Stimulated activated naive B cell treated with anti-CD40 and anti-IgM and Interleukin-4, amounts not matched to agents 10 μg/mL and 1 μg/mL and 100 μg/mL, for 72 hours (primary cell): ENCODE data around the gene MTX1.
"Not testable (repeated sequence)": the region's sequence is repeated elsewhere in the genome, so short reads cannot be mapped to it uniquely, and the experiment has no call there.

Experiments used
- ATAC-seq, 2 donors: fragments of 150-1000 bp; cut with Tn5 transposase; replicated peaks; 2 replicates each; pipeline ENCODE4 v1.10.0; 2021; ENCODE audit warnings: moderate library complexity in 1 of 2
- DNase-seq: peaks from one replicate; pipeline ENCODE4 v3.0.0; 2021
- H3K27ac Mint-ChIP-seq: one replicate; pipeline ENCODE4 v1.8.0; 2022; ENCODE audit warnings: mild to moderate bottlenecking, mixed read lengths
- H3K27me3 Mint-ChIP-seq, 2 donors: one replicate each; pipeline ENCODE4 v1.8.0; 2022; ENCODE audit warnings: mixed read lengths in 2 of 2
- H3K36me3 Mint-ChIP-seq, 2 donors: one replicate each; pipeline ENCODE4 v1.8.0; 2022; ENCODE audit warnings: mixed read lengths in 2 of 2, mild to moderate bottlenecking in 1 of 2
- H3K4me1 Mint-ChIP-seq, 2 donors: one replicate each; pipeline ENCODE4 v1.8.0; 2022; ENCODE audit warnings: mixed read lengths in 2 of 2, mild to moderate bottlenecking in 1 of 2
- H3K4me3 Mint-ChIP-seq, 2 donors: one replicate each; pipeline ENCODE4 v1.8.0; 2022; ENCODE audit warnings: mild to moderate bottlenecking in 2 of 2, mixed read lengths in 2 of 2, moderate library complexity in 1 of 2
- H3K9me3 Mint-ChIP-seq, 2 donors: one replicate each; pipeline ENCODE4 v1.8.0; 2022; ENCODE audit warnings: mixed read lengths in 2 of 2, mild to moderate bottlenecking in 1 of 2

The MTX1 gene

DNA sequence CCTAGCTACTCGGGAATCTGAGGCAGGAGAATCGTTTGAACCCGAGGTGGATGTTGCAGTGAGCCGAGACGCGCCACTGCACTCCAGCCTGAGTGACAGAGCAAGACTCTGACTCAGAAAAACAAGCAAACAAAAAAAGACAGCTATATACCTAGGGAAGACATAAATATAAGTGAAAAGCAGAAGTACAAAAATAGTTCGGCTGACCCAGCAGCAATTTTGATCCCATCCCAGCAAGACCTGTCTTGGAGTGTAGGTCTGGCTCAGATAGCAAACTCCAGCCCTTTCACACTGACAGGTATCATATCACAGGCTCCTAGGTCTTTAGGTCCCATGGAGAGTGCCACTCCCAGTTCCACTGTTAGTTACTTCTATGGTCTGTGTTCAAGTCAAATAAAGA lies 14.6 kb downstream of the MTX1 start:
- H3K36me3 Mint-ChIP-seq: peaks cover 0 to 3% of the 10 kb centered on the region in 2 donors
- no peak for DNase-seq
- no peaks in the 10 kb centered on the region for H3K9me3 Mint-ChIP-seq
- peak overlapping the region in 1 of 2 donors; percentile 19 for H3K4me3 Mint-ChIP-seq
- ATAC-seq: no peak
- H3K27me3 Mint-ChIP-seq: no peaks in the 10 kb centered on the region
- H3K27ac Mint-ChIP-seq: peak overlapping the region; percentile 37
- H3K4me1 Mint-ChIP-seq: peaks cover 34 to 50% of the 10 kb centered on the region in 2 donors

DNA sequence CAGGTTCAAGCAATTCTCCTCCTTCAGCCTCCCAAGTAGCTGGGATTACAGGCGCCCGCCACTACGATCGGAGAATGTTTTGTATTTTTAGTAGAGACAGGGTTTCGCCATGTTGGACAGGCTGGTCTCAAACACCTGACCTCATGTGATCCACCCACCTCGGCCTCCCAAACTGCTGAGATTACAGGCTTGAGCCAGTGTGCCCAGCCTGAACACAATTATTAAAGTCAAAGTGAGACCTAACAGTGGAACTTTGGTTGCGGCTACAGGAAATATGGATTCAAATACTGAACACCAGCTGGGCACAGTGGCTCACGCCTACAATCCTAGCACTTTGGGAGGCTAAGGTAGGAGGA lies 16.9 kb downstream of the MTX1 start:
- not testable (repeated sequence) for H3K9me3 Mint-ChIP-seq, H3K36me3 Mint-ChIP-seq, H3K27me3 Mint-ChIP-seq, ATAC-seq, DNase-seq
- Mint-ChIP-seq H3K4me1 (peaks cover 31 to 41% of the 10 kb centered on the region in 2 donors), H3K4me3 (peak overlapping the region in 1 of 2 donors; percentile 28), H3K27ac (peak overlapping the region; percentile 47)

DNA sequence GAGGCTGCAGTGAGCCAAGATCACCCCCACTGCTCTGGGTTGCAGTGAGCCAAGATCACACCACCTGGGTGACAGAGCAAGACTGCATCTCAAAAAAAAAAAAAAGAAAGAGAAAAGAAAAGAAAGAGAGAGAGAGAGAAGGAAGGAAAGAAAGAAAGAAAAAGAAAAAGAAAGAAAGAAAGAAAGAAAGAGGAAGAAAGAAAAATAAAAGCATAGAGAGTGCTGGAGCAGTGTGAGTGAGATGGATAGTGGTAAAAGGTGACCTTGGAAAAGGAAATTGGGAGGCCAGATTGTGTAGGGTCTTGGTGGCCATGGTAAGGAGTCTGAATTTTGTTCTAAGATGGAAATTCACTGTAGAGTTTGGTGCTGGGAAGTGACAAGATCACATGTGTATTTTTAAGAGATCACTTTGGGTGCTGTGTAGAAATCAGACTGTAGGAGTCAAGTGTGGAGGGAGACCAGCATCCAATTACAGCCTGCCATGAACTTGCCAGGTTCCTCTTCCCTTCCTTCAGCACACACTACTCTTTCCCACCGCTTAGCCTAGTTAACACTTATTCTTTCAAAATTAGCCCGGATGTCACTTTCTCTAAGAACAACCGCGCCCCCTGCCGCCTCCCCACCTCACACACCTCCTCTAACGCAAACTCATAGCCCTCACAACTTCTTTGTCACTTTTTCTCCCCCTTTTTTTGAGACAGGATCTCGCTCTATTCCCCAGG lies 17.9 kb downstream of the MTX1 start:
- peak overlapping the region; percentile 84 to 89 for H3K4me3 Mint-ChIP-seq
- DNase-seq: peak; percentile 56
- no peaks in the 10 kb centered on the region for H3K9me3 Mint-ChIP-seq
- peak; percentile 46 to 50 for ATAC-seq
- H3K27ac Mint-ChIP-seq: peak overlapping the region; percentile 95
- H3K4me1 Mint-ChIP-seq: peaks cover 31 to 41% of the 10 kb centered on the region in 2 donors
- no peaks in the 10 kb centered on the region for H3K27me3 Mint-ChIP-seq
- H3K36me3 Mint-ChIP-seq: peaks cover 0 to 3% of the 10 kb centered on the region in 2 donors

DNA sequence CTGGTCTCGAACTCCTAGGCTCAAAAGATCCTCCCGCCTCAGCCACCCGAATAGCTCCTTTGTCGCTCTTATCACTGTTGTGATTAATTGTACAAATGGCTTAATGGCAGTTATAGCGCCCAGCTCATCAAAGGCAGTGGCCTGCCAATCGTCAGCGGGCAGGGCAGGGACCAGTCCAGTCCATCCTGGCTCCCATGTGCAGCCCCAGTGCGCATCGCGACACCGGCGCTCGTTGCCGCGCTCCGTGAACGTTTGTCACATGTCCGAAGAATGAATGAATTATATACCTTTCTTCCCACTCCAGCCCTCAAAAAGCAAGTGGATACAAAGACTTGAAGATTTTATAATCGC lies 18.4 kb downstream of the MTX1 start:
- Mint-ChIP-seq H3K4me1 (peaks cover 31 to 41% of the 10 kb centered on the region in 2 donors), H3K4me3 (peak overlapping the region; percentile 84 to 89), H3K36me3 (peaks cover 0 to 3% of the 10 kb centered on the region in 2 donors), H3K27me3 (no peaks in the 10 kb centered on the region), H3K27ac (peak overlapping the region; percentile 95), H3K9me3 (no peaks in the 10 kb centered on the region)
- ATAC-seq (peak; percentile 50 to 57), DNase-seq (no peak)

DNA sequence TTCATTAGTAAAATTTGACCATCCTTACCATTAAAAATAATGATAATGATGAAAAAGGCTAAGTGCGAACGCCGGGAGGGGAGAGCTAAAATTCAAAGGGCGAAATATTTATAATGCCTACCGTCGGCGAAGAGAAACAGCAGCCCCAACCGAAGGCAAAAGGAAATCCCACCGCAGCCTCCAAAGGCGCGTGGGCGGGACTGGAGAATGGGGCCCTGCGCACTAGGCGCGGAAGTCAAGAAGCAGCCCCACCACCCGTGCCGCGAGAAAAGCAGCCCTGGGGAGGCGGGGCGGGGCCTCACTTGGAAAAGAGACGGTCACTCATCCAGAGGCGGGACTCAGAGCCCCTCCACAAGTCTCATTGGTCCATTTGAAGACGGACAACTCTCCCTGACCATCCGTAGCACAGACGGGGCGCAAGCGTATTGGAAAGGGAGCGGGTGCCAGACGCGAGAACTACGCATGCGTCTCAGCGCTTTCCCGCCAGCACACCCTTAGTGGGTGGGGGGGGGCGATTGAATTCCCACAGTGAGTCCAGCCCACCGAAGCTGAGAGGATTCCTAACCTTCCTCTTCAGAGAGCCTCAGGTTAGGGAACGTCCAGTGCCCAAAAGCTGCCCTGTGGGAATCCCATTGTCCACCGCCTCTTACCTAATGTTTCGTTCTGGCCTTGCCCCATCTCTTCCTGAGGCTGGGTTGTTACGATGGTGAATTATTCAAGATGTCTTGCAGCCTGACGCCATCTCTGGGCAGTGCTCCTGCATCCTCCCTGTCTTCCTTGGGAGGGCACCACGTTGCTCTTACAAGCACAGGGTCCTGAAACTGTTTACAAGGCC lies 19.0 kb downstream of the MTX1 start:
- H3K27ac Mint-ChIP-seq: peak overlapping the region; percentile 95
- peaks cover 29 to 41% of the 10 kb centered on the region in 2 donors for H3K4me1 Mint-ChIP-seq

DNA sequence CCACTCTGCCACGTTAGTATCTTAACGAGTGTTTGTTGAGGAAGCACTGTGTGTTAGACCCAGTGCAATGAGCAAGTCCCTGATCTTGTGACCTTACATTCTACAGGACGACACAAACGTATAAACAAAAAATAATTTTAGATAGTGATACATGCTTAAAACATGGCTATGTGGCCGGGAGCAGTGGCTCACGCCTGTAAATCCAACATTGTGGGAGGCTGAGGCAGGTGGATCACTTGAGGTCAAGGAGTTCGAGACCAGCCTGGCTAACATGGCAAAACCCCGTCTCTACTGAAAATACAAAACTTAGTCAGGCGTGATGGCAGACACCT lies 19.6 kb downstream of the MTX1 start:
- peak overlapping the region; percentile 84 to 89 for H3K4me3 Mint-ChIP-seq
- DNase-seq (no peak), ATAC-seq (no peak)
- H3K27me3 Mint-ChIP-seq: no peaks in the 10 kb centered on the region
- H3K36me3 Mint-ChIP-seq: peaks cover 0 to 3% of the 10 kb centered on the region in 2 donors
- peak overlapping the region; percentile 95 for H3K27ac Mint-ChIP-seq
- no peaks in the 10 kb centered on the region for H3K9me3 Mint-ChIP-seq
- H3K4me1 Mint-ChIP-seq: peaks cover 26 to 37% of the 10 kb centered on the region in 2 donors

More for the DNA sequence above, 19.0 kb downstream of the MTX1 start:
- Mint-ChIP-seq H3K9me3 (no peaks in the 10 kb centered on the region), H3K36me3 (peaks cover 0 to 3% of the 10 kb centered on the region in 2 donors), H3K27me3 (no peaks in the 10 kb centered on the region), H3K4me3 (peak overlapping the region; percentile 84 to 89)
- DNase-seq (peak; percentile 96), ATAC-seq (peak; percentile 91 to 95)

DNA sequence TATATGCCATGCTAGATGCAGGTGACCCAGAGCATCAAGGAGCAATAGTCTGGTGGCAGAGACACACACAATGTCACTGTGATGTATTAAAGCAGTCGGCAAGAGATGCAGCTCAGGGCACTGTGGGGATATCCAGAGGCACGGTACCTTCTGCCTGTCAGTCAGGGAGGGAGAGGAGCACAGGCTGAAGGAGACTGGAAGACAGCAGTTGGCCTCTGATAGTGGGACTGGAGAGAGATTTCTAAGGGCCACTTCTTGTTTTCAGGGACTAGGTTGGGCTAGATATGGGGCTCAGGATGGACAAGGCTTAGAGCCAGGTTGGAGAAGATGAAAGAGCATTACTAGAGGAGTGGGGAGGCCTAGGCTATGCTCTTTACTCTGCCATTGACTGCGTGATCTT lies 22.8 kb downstream of the MTX1 start:
- not testable (repeated sequence) for H3K4me1 Mint-ChIP-seq, H3K27ac Mint-ChIP-seq, H3K9me3 Mint-ChIP-seq, H3K4me3 Mint-ChIP-seq, DNase-seq, ATAC-seq, H3K27me3 Mint-ChIP-seq
- H3K36me3 Mint-ChIP-seq: peaks cover 9 to 12% of the 10 kb centered on the region in 2 donors

DNA sequence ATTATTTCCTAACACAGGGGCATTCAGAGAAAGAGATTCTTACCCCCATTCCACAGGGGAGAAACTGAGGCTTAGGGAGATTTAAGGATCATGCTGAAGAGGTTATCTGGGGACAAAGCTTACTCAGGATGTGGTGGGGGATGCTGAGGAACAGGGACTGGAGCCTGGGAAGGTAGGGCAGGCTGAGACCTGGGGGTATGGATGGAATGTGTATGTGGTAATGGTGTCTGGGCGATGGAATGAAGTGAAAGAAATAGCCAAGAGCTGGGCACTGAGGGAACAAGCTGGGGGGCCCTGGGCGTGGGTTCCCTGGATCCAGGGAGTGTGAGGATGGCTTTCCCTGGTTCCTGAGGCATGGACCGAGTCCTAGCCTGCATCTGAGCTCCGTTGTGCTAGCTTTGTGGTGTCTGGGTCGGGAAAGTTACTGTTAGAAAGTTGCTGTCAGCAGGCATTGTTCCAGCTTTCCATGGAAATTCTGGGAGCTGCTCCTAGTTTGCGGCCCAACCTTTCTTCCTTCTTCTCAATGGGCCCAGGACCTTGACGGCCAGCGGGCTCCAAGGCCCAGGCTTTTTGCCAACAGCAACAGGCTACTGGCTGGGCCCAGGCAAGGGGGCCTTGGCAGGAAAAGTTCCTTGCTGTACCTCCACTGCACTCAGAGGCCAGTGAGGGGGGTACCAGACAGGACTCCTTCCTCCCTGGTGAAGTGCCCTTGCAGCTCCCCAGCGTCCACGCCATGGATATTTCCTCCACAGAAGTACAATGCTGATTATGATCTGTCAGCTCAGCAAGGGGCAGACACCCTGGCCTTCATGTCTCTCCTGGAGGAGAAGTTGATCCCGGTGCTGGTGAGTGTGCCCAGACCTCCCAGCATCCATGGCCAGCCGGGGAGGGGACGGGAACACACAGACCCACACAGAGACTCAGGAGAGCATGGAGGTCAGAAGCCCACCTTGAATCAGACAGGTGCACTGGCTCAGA lies 23.8 kb downstream of the MTX1 start:
- ATAC-seq, H3K4me1 Mint-ChIP-seq, DNase-seq, H3K27me3 Mint-ChIP-seq, H3K4me3 Mint-ChIP-seq, H3K9me3 Mint-ChIP-seq: not testable (repeated sequence)
- Mint-ChIP-seq H3K36me3 (peaks cover 10 to 18% of the 10 kb centered on the region in 2 donors), H3K27ac (peak overlapping the region; percentile 37)

DNA sequence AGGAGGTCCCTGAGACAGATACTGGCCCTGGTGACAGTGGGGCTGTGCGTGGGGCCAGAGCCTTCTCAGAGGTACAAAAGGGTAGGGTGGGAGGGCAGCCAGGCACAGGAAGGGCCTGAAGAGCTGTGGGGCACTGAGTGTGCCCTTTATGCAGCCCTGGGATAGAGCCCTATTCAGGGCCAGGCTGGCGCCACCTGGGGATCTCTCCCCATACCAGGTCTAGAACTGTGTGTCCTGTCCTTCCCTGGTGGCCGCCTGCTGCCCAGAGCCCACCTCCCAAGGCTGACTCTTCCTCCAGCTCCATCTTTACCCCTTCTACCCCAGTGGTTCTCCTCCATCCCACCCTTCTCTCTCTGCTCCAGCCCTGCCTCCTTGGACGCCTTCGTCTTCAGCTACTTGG lies 25.0 kb downstream of the MTX1 start:
- H3K4me1 Mint-ChIP-seq, H3K27ac Mint-ChIP-seq, H3K9me3 Mint-ChIP-seq, H3K27me3 Mint-ChIP-seq, H3K4me3 Mint-ChIP-seq, DNase-seq, ATAC-seq: not testable (repeated sequence)
- peaks cover 14 to 26% of the 10 kb centered on the region in 2 donors for H3K36me3 Mint-ChIP-seq

DNA sequence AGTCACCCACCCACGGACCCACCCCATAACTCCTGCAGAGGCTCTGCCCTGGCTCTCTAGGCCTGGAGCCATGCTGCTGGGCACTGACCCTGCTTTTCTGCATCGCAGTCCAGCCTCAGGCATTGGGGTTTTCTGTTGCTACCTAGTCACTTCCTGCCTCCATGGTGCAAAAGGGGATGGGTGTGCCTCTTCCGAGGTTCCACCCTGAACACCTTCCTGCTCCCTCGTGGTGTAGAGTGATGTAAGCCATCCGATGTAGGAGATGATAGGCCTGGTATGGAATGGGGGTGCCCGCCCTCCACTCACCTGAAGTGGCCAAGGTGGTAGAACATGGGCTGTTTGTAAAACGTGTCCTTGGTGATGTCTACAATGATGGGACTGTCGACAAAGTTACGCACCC lies 26.9 kb downstream of the MTX1 start:
- ATAC-seq, H3K27ac Mint-ChIP-seq, H3K27me3 Mint-ChIP-seq, H3K9me3 Mint-ChIP-seq, H3K4me3 Mint-ChIP-seq, DNase-seq, H3K4me1 Mint-ChIP-seq: not testable (repeated sequence)
- peaks cover 22 to 32% of the 10 kb centered on the region in 2 donors for H3K36me3 Mint-ChIP-seq

DNA sequence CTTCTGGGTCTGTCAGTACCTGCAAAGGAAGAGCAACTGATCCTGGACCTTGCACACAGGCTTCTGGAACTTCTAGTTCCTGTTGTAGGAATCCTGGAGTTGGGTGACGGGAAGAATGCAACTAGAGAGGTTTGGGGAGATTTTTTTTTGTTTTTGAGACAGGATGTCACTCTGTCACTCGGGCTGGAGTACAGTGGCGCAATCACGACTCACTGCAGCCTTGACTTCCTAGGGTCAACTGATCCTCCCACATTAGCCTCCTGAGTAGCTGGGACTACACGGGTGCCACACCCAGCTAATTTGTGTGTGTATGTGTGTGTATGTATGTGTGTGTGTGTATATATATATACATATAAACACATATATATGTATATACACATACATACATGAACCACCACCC lies 28.0 kb downstream of the MTX1 start:
- DNase-seq: no peak
- H3K36me3 Mint-ChIP-seq: peaks cover 22 to 37% of the 10 kb centered on the region in 2 donors
- peaks cover 9 to 21% of the 10 kb centered on the region in 2 donors for H3K4me1 Mint-ChIP-seq
- H3K27me3 Mint-ChIP-seq: no peaks in the 10 kb centered on the region
- H3K9me3 Mint-ChIP-seq: no peaks in the 10 kb centered on the region
- H3K27ac Mint-ChIP-seq: no peak overlapping the region
- ATAC-seq: no peak
- no peak overlapping the region for H3K4me3 Mint-ChIP-seq

DNA sequence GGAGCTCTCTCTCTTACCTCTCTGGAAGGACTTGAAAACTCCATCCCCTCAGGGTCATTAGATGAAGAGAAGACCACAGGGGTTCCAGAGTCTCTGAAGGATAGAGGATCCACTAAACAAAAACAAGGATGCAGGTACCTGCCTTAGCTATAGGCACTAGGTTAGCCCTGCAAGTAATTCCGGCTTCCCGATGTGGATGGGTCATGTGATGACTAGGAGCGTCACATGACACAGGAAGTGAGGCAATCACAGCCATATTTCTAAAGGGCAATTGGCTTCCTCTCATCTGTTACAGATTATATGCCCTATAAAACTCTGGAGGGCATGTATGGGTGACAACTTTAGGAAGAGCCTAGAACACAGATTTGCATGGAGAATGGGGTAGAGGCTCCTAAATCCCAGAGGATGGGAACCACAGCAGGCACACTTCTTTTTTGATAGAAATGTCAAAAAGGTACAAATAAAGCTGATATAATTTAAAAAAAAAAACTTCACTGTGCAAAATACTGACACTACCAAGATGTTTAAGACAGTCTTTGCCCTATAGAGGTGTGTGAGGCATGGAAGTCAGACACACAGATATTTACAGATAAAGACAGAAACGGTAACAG lies 32.7 kb downstream of the MTX1 start:
- DNase-seq: peak; percentile 52
- H3K36me3 Mint-ChIP-seq: peaks cover 15 to 37% of the 10 kb centered on the region in 2 donors
- ATAC-seq: peak; percentile 44 to 48
- no peaks in the 10 kb centered on the region for H3K9me3 Mint-ChIP-seq
- peaks cover 27 to 44% of the 10 kb centered on the region in 2 donors for H3K4me1 Mint-ChIP-seq
- H3K27ac Mint-ChIP-seq: peak overlapping the region; percentile 79
- H3K27me3 Mint-ChIP-seq: no peaks in the 10 kb centered on the region
- peak overlapping the region; percentile 83 to 85 for H3K4me3 Mint-ChIP-seq

DNA sequence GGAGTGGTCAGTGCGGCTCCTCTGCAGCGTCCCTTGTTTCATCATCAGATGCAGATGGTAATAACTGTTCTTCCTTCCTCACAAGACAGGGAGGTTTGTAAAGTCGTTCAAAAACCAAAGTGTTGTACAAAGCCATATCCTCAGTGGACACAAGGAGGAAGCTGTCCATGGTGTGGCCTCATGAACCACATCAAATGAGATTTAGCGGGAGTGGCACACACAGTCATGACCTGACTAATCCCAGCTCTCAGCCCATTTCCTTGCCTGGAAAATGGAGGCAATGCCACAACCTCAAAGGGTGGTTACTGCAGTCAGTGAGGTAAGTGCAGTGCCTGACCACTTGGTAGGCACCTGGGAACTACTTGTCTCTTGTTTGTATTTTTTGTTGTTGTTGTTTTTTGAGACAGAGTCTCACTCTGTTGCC lies 33.4 kb downstream of the MTX1 start:
- Mint-ChIP-seq H3K27me3 (no peaks in the 10 kb centered on the region), H3K4me3 (no peak overlapping the region), H3K27ac (no peak overlapping the region), H3K36me3 (peaks cover 12 to 35% of the 10 kb centered on the region in 2 donors), H3K9me3 (no peaks in the 10 kb centered on the region), H3K4me1 (peaks cover 29 to 44% of the 10 kb centered on the region in 2 donors)
- ATAC-seq (no peak), DNase-seq (no peak)
